HFFc6 (cell line): ENCODE data around the gene PXT1. TPM values are rescaled to one million over a fixed set of nuclear protein-coding genes. Genes with fewer than 3 reads are reported as not detected.

ENCODE experiments used
- DNase-seq: peaks from one replicate; pipeline ENCODE4 v3.0.0-alpha.2; 2018
- H3K27ac Mint-ChIP-seq: 2 replicates; pipeline ENCODE4 v1.8.0; 2020; ENCODE audit warnings: mild to moderate bottlenecking, mixed read lengths
- H3K27me3 Mint-ChIP-seq: 2 replicates; pipeline ENCODE4 v1.8.0; 2021; ENCODE audit warnings: mild to moderate bottlenecking, moderate library complexity, mixed read lengths; ENCODE audit not compliant: insufficient read depth
- H3K36me3 Mint-ChIP-seq: 2 replicates; pipeline ENCODE4 v1.8.0; 2021; ENCODE audit warnings: low read depth, mixed read lengths
- H3K4me1 Mint-ChIP-seq: 2 replicates; pipeline ENCODE4 v1.8.0; 2020; ENCODE audit warnings: low read depth, mixed read lengths
- H3K4me3 Mint-ChIP-seq: 2 replicates; pipeline ENCODE4 v1.8.0; 2020; ENCODE audit warnings: mild to moderate bottlenecking, moderate library complexity, mixed read lengths
- H3K9me3 Mint-ChIP-seq: 2 replicates; pipeline ENCODE4 v1.8.0; 2020; ENCODE audit warnings: mild to moderate bottlenecking, mixed read lengths
- CTCF ChIP-seq: fragments of 200-600 bp; sonication (generic); IDR thresholded peaks from 2 replicates; pipeline ENCODE4 v1.5.0; 2021; ENCODE audit warnings: antibody characterized with exemption, mild to moderate bottlenecking
- total RNA-seq, 6 experiments: library from RNA; stranded (reverse); fragmentation: NEBNext Ultra II Directional; extraction: Animal tissue kit (Norgen Biotek cat#: 25700); gene quantifications; 2 replicates in 1 of 6; 3 replicates in 5 of 6; pipeline ENCODE4 v1.2.3, GENCODE V29; 2021

The PXT1 gene
- total RNA-seq, 6 experiments from 2014 or later: 0.09 to 0.12 (median 0.09) TPM; not detected in 3

- no peak for DNase-seq
- no peak for TF ChIP-seq CTCF
- Mint-ChIP-seq H3K4me3 (no peak overlapping the region), H3K4me1 (peaks cover 32% of the 10 kb centered on the region), H3K27me3 (peaks cover 1% of the 10 kb centered on the region), H3K9me3 (no peaks in the 10 kb centered on the region), H3K27ac (no peak overlapping the region), H3K36me3 (0 out of 2 replicates have a peak, but pooled peaks cover 5% of the 10 kb centered on the region)
Measured at GRCh38 chr6:36350082-36350481, 92.6 kb downstream of the PXT1 start.

- Mint-ChIP-seq H3K27me3 (peaks cover 1% of the 10 kb centered on the region), H3K4me1 (peaks cover 32% of the 10 kb centered on the region), H3K36me3 (0 out of 2 replicates have a peak, but pooled peaks cover 5% of the 10 kb centered on the region), H3K27ac (no peak overlapping the region), H3K4me3 (no peak overlapping the region), H3K9me3 (no peaks in the 10 kb centered on the region)
- no peak for TF ChIP-seq CTCF
- DNase-seq: no peak
Measured at GRCh38 chr6:36349240-36349639, 93.4 kb downstream of the PXT1 start.

- 0 out of 2 replicates have a peak, but pooled peaks cover under 1% of the 10 kb centered on the region for H3K36me3 Mint-ChIP-seq
- no peaks in the 10 kb centered on the region for H3K9me3 Mint-ChIP-seq
- no peaks in the 10 kb centered on the region; the same call in 1 of the 2 replicates for H3K27me3 Mint-ChIP-seq
- no peak overlapping the region for H3K4me3 Mint-ChIP-seq
- TF ChIP-seq CTCF: no peak
- no peak overlapping the region for H3K27ac Mint-ChIP-seq
- H3K4me1 Mint-ChIP-seq: peaks cover 20% of the 10 kb centered on the region
- no peak for DNase-seq
Measured at GRCh38 chr6:36347621-36348020, 95.0 kb downstream of the PXT1 start.

- Mint-ChIP-seq H3K4me1 (peaks cover 18% of the 10 kb centered on the region), H3K9me3 (no peaks in the 10 kb centered on the region), H3K27me3 (peaks cover 5% of the 10 kb centered on the region), H3K4me3 (no peak overlapping the region), H3K36me3 (no peaks in the 10 kb centered on the region), H3K27ac (no peak overlapping the region)
- TF ChIP-seq CTCF: no peak
- no peak for DNase-seq
Measured at GRCh38 chr6:36346486-36347273, 96.0 kb downstream of the PXT1 start.

- Mint-ChIP-seq H3K36me3 (no peaks in the 10 kb centered on the region), H3K27me3 (peaks cover 8% of the 10 kb centered on the region), H3K27ac (no peak overlapping the region), H3K4me1 (peaks cover 13% of the 10 kb centered on the region), H3K4me3 (no peak overlapping the region), H3K9me3 (no peaks in the 10 kb centered on the region)
- no peak for DNase-seq
- no peak for TF ChIP-seq CTCF
Measured at GRCh38 chr6:36345681-36346466, 96.8 kb downstream of the PXT1 start.
